NCI-H2107 (cell line): ENCODE measurements around the gene SPTAN1.
"Not testable (repeated sequence)": the region's sequence is repeated elsewhere in the genome, so short reads cannot be mapped to it uniquely, and the experiment has no call there.

Experiments used
- DNase-seq: peaks from one replicate; lab custom pipeline; 2025; lab: John Stamatoyannopoulos, UW

Gene SPTAN1

GRCh38 chr9:128632486-128632885, 80.1 kb downstream of the SPTAN1 start:
- no peak for DNase-seq

DNA sequence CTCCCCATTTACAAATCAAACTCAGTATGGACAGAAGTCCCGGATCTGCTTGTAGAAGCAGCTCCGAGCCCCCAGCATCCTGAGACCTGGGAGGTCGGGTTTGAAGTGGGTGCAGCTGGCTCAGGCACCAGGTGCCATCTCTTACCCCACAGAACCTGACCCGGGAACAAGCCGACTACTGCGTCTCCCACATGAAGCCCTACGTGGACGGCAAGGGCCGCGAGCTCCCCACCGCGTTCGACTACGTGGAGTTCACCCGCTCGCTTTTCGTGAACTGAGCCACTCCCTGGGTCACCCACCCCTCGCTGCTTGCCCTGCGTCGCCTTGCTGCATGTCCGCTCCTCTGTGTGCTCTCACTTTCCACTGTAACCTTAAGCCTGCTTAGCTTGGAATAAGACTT, 80.7 kb downstream of the SPTAN1 start:
- DNase-seq: no peak

DNA sequence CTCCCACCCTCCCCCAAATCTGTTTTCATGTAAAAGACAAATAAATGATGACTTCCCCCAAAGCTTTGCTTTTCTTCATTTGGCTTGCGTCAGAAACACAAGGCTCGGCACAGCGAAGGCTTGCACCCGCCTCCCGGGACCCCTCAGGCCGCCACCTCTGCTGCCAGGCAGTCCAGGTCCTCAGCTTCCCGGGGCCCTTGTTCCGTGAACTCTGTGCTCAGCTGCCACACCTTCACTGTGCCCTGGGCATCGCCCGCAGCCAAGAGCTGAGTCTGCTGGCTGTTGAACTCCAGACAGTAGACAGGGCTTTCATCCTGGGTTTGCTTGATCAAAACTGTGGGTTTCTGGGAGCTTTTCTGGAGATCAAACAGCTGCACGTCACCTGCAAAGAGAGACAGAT, 81.2 kb downstream of the SPTAN1 start:
- DNase-seq: no peak

- DNase-seq: no peak
Measured at GRCh38 chr9:128634111-128634510, 81.7 kb downstream of the SPTAN1 start.

GRCh38 chr9:128634651-128635262, 82.4 kb downstream of the SPTAN1 start:
- DNase-seq: no peak

- peak; percentile 77 for DNase-seq
Measured at GRCh38 chr9:128635266-128636023, 83.1 kb downstream of the SPTAN1 start.

GRCh38 chr9:128636024-128636390, 83.6 kb downstream of the SPTAN1 start:
- no peak for DNase-seq

DNA sequence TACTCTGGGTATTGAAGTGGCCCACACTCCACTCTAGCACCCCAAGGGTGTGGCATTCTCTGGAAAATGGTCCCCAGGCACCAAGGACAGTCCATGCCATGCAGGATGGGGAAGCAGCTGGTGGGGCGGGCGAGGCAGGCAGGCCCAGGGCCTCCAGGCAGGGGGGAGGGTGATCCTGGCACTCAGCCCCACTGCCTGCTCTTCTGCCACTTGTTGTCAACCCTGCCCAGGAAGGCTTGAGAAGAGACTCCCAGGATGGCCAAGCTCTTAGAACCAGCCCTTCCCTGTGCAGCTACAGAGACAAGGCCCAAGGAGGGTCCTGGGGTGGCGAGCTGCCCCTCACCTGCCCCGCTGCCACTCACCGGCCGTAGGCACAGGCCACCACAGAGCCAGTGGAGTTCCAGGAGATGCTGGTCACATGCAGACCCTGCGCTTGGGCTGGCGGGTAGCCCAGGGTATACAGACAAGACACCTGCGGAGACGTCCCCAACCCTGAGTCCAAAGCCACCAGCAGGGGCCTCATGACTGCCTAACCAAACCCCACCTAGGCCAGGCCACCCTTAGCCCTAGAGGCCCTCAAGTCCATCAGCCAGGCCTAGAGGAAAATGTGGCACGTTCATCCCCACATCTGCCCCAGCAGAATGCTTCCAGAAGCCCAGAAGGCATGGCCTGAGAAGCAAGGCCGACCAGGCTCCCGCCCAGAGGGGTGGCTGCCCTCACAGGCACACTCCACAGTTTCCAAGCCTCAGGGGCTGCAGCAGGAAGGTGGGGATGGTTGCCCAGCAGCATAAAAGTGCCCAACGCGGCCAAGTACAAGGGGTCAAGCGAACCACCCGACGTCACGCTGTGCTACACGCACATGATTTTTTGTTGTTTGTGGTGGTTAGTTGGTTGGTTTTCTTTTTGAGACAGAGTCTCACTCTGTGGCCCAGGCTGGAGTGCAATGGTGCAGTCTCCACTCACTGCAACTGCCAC, 84.5 kb downstream of the SPTAN1 start:
- no peak for DNase-seq

DNA sequence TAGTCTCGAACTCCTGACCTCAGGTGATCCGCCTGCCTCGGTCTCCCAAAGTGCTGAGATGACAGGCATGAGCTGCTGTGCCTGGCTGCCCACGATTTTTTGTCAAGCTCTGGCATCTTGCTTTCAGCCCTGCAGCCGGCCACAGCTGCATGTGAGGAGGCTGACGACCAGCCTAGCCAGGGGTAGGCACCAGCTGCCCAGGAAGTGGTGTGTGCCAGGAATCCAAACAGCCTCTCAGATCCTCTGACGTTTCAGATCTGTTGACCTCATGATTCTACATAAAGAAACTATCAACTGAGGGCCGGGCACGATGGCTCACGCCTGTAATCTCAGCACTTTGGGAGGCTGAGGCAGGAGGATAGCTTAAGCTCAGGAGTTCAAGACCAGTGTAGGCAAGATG, 85.3 kb downstream of the SPTAN1 start:
- DNase-seq: no peak

- DNase-seq: no peak
Measured at GRCh38 chr9:128638580-128638979, 86.2 kb downstream of the SPTAN1 start.

GRCh38 chr9:128640603-128641002, 88.2 kb downstream of the SPTAN1 start:
- DNase-seq: no peak

- no peak for DNase-seq
Measured at GRCh38 chr9:128642675-128643245, 90.4 kb downstream of the SPTAN1 start.

GRCh38 chr9:128643519-128644300, 91.3 kb downstream of the SPTAN1 start:
- DNase-seq: no peak

- DNase-seq: not testable (repeated sequence)
Measured at GRCh38 chr9:128648206-128648605, 95.8 kb downstream of the SPTAN1 start.

DNA sequence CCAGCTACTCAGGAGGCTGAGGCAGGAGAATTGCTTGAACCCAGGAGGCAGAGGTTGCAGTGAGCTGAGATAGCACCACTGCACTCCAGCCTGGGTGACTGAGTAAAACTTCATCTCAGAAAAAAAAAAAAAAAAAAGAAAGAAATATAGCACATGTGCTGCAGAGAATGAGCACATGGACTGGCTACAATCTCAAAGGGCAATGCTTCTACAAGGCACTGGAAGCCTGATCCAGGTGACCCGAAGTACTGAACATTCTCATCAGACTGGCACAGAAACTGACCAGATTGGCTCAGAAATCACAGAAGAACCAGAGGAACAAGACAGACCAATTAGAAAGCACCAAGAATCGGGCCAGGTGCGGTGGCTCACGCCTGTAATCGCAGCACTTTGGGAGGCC, 99.4 kb downstream of the SPTAN1 start:
- no peak for DNase-seq

- no peak for DNase-seq
Measured at GRCh38 chr9:128653908-128654307, 101.5 kb downstream of the SPTAN1 start.

- no peak for DNase-seq
Measured at GRCh38 chr9:128654481-128654880, 102.1 kb downstream of the SPTAN1 start.

GRCh38 chr9:128656416-128657343, 104.3 kb downstream of the SPTAN1 start, which contains the start of gene DYNC2I2:
Gene DYNC2I2, minus strand, starts transcription at chr9:128656847. Its CDS starts 121 bp downstream, at chr9:128656726.
- peak; percentile 31 for DNase-seq

GRCh38 chr9:128657344-128657704, 104.9 kb downstream of the SPTAN1 start:
- no peak for DNase-seq

GRCh38 chr9:128657796-128658195, 105.4 kb downstream of the SPTAN1 start:
- no peak for DNase-seq
